ENCODE data around the gene PTOV1. TPM values are rescaled to one million over a fixed set of nuclear protein-coding genes. Genes with fewer than 3 reads are reported as not detected.

PTOV1 gene
- total and polyA plus RNA-seq, 10 of the 15 experiments (the other 5 are each of a cell fraction or from before 2014, with no cell fraction given): 3.2 to 83.5 (median 22.3) TPM

GRCh38 chr19:49894879-49895565 lies 44.1 kb downstream of the PTOV1 start (continued):
- TF ChIP-seq SKIL (IDR thresholded peaks at IDR 0.05; ENCODE audit: low read depth, poor library complexity, severe bottlenecking) (peak; percentile 58), EP300 (IDR thresholded peaks at IDR 0.05; ENCODE audit: borderline replicate concordance in 1 of 2, control insufficient read depth in 1 of 2, low read depth in 2 of 2, low read length in 2 of 2) (peak; percentile 74 to 76; a peak in 3 of 4 replicates), RBBP5 (conservative IDR thresholded peaks at IDR 0.05) (no peak), NFYA (IDR thresholded peaks at IDR 0.05; ENCODE audit: borderline replicate concordance, low read depth, low read length) (no peak), MTA2 (IDR thresholded peaks at IDR 0.05; ENCODE audit: low read depth) (peak; percentile 34; the same call in 1 of the 2 replicates), RAD51 (IDR thresholded peaks at IDR 0.05) (no peak), BMI1 (IDR thresholded peaks at IDR 0.05; ENCODE audit: borderline replicate concordance) (no peak), CREM (IDR thresholded peaks at IDR 0.05; ENCODE audit: low read depth) (peak; percentile 40; the same call in 1 of the 2 replicates), CEBPZ (IDR thresholded peaks at IDR 0.05; ENCODE audit: low read depth, low read length) (no peak), IRF3 (IDR thresholded peaks at IDR 0.05) (no peak), CEBPB (IDR thresholded peaks at IDR 0.05; ENCODE audit: borderline replicate concordance in 1 of 2, low read depth in 2 of 2, low read length in 2 of 2) (no peak), ATF2 (IDR thresholded peaks at IDR 0.05; ENCODE audit: low read length) (no peak), NKRF (conservative IDR thresholded peaks at IDR 0.05) (no peak), GABPA (IDR thresholded peaks at IDR 0.05; ENCODE audit: low read depth) (no peak), ZNF217 (IDR thresholded peaks at IDR 0.05) (no peak)

Data from GM12878 (cell line).